Colonic mucosa (tissue), 4 donors: ENCODE results near the gene TNIK. TPM values are rescaled to one million over a fixed set of nuclear protein-coding genes. Genes with fewer than 3 reads are reported as not detected.

Source experiments
- DNase-seq: peaks from one replicate; pipeline ENCODE4 v3.0.0-alpha.2; 2020
- H3K27ac ChIP-seq: fragments of 200-600 bp; one replicate; pipeline ENCODE4 v1.8.0; 2021
- H3K27me3 ChIP-seq: fragments of 200-600 bp; one replicate; pipeline ENCODE4 v1.8.0; 2021
- H3K36me3 ChIP-seq: fragments of 200-600 bp; one replicate; pipeline ENCODE4 v1.8.0; 2021
- H3K4me1 ChIP-seq: fragments of 200-600 bp; one replicate; pipeline ENCODE4 v1.8.0; 2021; ENCODE audit warnings: mild to moderate bottlenecking
- H3K4me3 ChIP-seq: fragments of 200-600 bp; one replicate; pipeline ENCODE4 v1.8.0; 2021
- H3K9ac ChIP-seq, 2 donors: one replicate each; pipeline ENCODE4 v1.7.0; 2013; ENCODE audit warnings: control low read depth in 2 of 2, low read depth in 2 of 2, low read length in 2 of 2
- H3K9me3 ChIP-seq: fragments of 200-600 bp; one replicate; pipeline ENCODE4 v1.8.0; 2021
- CTCF ChIP-seq: fragments of 200-600 bp; IDR thresholded peaks from one replicate; pipeline ENCODE4 v1.8.0; 2022; ENCODE audit warnings: antibody characterized with exemption, mild to moderate bottlenecking
- intact Hi-C: fragments of 100-400 bp; cut with DNase I; formaldehyde crosslinking; loops from one replicate; pipeline ENCODE4 v1.14.1; 2022
- total RNA-seq, 2 donors: library from RNA; stranded (reverse); fragmentation: NEBNext Ultra II Directional in 1 of 2; extraction: Animal tissue kit (Norgen Biotek cat#: 25700) in 1 of 2; gene quantifications; one replicate each; pipeline ENCODE4 v1.2.1, GENCODE V29; 2021
- donor health status: healthy.
- donor health status: DM: no; HTN: no; CAD: no.
- donor health status: DM: no; HTN: no; CAD: no.

The TNIK gene
- total RNA-seq, 2 donors from 2014 or later = 19.9 to 30.9 TPM

GRCh38 chr3:171257251-171258203, 202.7 kb downstream of the TNIK start:
- DNase-seq = no peak
- intact Hi-C loops = no loop called here
- Histone ChIP-seq H3K9me3 (no peaks in the 10 kb centered on the region), H3K27me3 (no peaks in the 10 kb centered on the region), H3K4me1 (no peaks in the 10 kb centered on the region), H3K9ac (no peak overlapping the region), H3K4me3 (no peak overlapping the region), H3K27ac (no peak overlapping the region), H3K36me3 (no peaks in the 10 kb centered on the region)
- TF ChIP-seq CTCF = no peak

GRCh38 chr3:171256445-171257250, 203.6 kb downstream of the TNIK start:
- Histone ChIP-seq H3K4me3 (no peak overlapping the region), H3K9me3 (no peaks in the 10 kb centered on the region), H3K4me1 (no peaks in the 10 kb centered on the region), H3K9ac (no peak overlapping the region), H3K27ac (no peak overlapping the region), H3K27me3 (no peaks in the 10 kb centered on the region), H3K36me3 (no peaks in the 10 kb centered on the region)
- TF ChIP-seq CTCF = no peak
- intact Hi-C loops = no loop called here
- DNase-seq = no peak

DNA sequence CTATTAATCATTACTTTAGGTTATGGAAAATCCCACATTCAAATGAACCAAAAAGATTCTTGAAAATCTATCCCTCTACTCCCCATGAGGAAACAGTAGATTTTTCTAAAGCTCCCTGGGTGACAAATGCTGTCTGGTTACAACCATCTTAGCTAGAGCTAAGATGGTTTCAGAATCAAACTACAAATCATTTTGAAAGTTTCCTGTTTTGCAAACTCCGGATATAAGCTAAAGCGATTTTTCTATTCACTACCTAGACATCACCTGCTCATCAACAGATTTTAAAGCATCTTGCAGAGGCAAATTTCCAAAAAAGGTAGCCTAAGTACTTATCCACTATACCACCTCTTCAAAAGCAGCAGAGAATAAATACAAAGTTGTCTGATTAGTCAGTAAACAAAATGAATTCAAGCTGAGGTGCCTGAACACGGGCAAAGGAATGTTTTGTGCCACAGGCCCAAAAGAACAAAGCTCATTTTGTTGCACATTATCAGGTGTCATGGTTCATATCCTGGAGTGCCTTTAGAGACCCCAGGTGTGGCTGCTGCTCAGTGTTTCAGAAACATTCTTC, 204.9 kb downstream of the TNIK start:
- intact Hi-C loops = no loop called here
- Histone ChIP-seq H3K27ac (no peak overlapping the region), H3K4me3 (no peak overlapping the region), H3K36me3 (no peaks in the 10 kb centered on the region), H3K27me3 (no peaks in the 10 kb centered on the region), H3K9me3 (no peaks in the 10 kb centered on the region), H3K9ac (no peak overlapping the region), H3K4me1 (no peaks in the 10 kb centered on the region)
- no peak for TF ChIP-seq CTCF
- DNase-seq = no peak

DNA sequence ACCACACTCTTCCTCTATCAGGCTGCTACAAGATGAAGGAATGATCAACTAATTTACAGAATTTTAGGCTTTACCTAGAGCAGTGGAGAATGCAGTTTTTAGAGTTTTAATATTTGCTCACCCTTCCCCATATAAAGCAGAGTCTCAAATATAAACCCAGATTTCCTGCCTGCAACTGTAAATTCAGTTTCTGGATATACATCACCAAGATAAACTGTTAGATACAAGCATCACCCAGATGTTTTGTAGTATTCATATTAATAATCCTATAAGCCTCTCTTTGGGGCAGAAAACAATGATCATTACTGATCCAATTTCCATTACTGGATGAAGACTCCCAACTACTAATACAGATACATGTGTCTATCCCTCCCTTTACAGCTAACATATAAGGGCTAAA, 205.9 kb downstream of the TNIK start:
- no peaks in the 10 kb centered on the region for H3K4me1 ChIP-seq
- no peak overlapping the region for H3K9ac ChIP-seq
- no peak overlapping the region for H3K27ac ChIP-seq
- no peak for DNase-seq
- no peaks in the 10 kb centered on the region for H3K27me3 ChIP-seq
- no peak overlapping the region for H3K4me3 ChIP-seq
- H3K9me3 ChIP-seq = no peaks in the 10 kb centered on the region
- H3K36me3 ChIP-seq = no peaks in the 10 kb centered on the region
- intact Hi-C loops = no loop called here
- no peak for TF ChIP-seq CTCF

DNA sequence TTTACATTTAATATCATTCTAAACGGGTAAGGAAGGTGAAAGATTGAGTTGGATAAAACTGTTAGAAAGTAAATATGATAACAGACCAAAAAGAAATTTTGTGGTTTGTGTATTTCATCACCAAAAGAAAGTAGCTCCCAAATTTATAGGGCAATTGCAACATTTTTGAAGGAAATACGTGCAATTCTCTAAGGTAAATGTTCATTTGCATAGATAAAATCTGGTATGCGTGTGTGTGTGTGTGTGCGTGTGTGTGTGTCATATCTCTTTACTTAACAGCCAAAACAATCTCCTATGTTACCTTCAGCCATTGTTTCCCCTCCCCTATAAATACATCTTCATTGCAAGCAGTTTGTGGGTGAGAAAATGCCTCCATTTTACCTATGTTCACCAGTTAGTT, 208.4 kb downstream of the TNIK start:
- H3K36me3 ChIP-seq = no peaks in the 10 kb centered on the region
- no peaks in the 10 kb centered on the region for H3K27me3 ChIP-seq
- no peak for TF ChIP-seq CTCF
- DNase-seq = no peak
- no peak overlapping the region for H3K9ac ChIP-seq
- intact Hi-C loops = no loop called here
- H3K4me3 ChIP-seq = no peak overlapping the region
- no peaks in the 10 kb centered on the region for H3K9me3 ChIP-seq
- no peaks in the 10 kb centered on the region for H3K4me1 ChIP-seq
- H3K27ac ChIP-seq = no peak overlapping the region
